Stomach (tissue), 9 donors: ENCODE data around the gene BMP5. TPM values are rescaled to one million over a fixed set of nuclear protein-coding genes. Genes with fewer than 3 reads are reported as not detected.

ENCODE experiments used
- DNase-seq, 2 donors: peaks; one replicate each; pipeline versions ENCODE4 v3.0.0 to v3.0.0-alpha.2; 2013 to 2019
- H3K27ac ChIP-seq, 5 donors: fragments of 200-600 bp in 4 of 5; sonication (generic) in 4 of 5; one replicate each; pipeline ENCODE4 v1.5.1; 2013 to 2019; ENCODE audit warnings: mild to moderate bottlenecking in 1 of 5, moderate library complexity in 1 of 5
- H3K27me3 ChIP-seq, 3 donors: fragments of 200-600 bp; sonication (generic); one replicate each; pipeline ENCODE4 v1.5.1; 2017 to 2019; ENCODE audit warnings: mixed run types in 1 of 3
- H3K36me3 ChIP-seq, 4 donors: fragments of 200-600 bp; sonication (generic); 1 replicate in 3 of 4; 2 replicates in 1 of 4; pipeline ENCODE4 v1.5.1; 2016 to 2019
- H3K4me1 ChIP-seq, 4 donors: fragments of 200-600 bp; sonication (generic); one replicate each; pipeline ENCODE4 v1.5.1; 2016 to 2019
- H3K4me3 ChIP-seq, 4 donors: fragments of 200-600 bp; sonication (generic) in 3 of 4; one replicate each; pipeline ENCODE4 v1.5.1; 2016 to 2019; ENCODE audit warnings: mild to moderate bottlenecking in 1 of 4
- H3K9me3 ChIP-seq, 4 donors: fragments of 200-600 bp; sonication (generic); one replicate each; pipeline ENCODE4 v1.5.1; 2016 to 2019
- EP300 ChIP-seq: sonication (generic); formaldehyde crosslinking; IDR thresholded peaks from one replicate; pipeline ENCODE4 v1.6.1; 2017; ENCODE audit warnings: antibody characterized with exemption
- POLR2A ChIP-seq, 4 donors: fragments of 450-650 bp; IDR thresholded peaks; one replicate each; pipeline ENCODE4 v1.6.1; 2016; ENCODE audit warnings: antibody characterized with exemption in 4 of 4, control low read depth in 2 of 4, mild to moderate bottlenecking in 1 of 4, moderate library complexity in 1 of 4
- POLR2AphosphoS5 ChIP-seq, 3 donors: sonication (generic); formaldehyde crosslinking; IDR thresholded peaks; one replicate each; pipeline ENCODE4 v1.6.1; 2016; ENCODE audit warnings: antibody characterized with exemption in 3 of 3
- WGBS, 5 donors: extraction: QIAGEN DNeasy Blood & Tissue Kit in 3 of 5; methylation state at CpG; one replicate each; pipeline versions ENCODE4 v1.1.5 to v1.1.7; 2013 to 2018; 5-methylcytosine and 5-hydroxymethylcytosine counted together
- intact Hi-C: fragments of 100-400 bp; cut with DNase I; formaldehyde crosslinking; loops from one replicate; pipeline ENCODE4 v1.15.1; 2023; ENCODE audit warnings: low total_unique reads
- polyA plus RNA-seq, 3 donors: library from polyadenylated mRNA; stranded (reverse); fragments of 200-250 nt; gene quantifications; one replicate each; pipeline ENCODE4 v1.2.3, GENCODE V29; 2013
- total RNA-seq, 5 donors: library from RNA; depleted of rRNA; stranded (reverse); fragments of >200 nt; gene quantifications; one replicate each; pipeline versions ENCODE4 v1.1.0 to v1.2.3, GENCODE V29; 2014 to 2016
- TF ChIP-seq, protein P1 (sequence below), 7 experiments: fragments of 450-650 bp in 4 of 7; fragments of 200-600 bp in 3 of 7; sonication (generic) in 3 of 7; IDR thresholded peaks; one replicate each; pipeline ENCODE4 v1.5.1; 2016 to 2019; ENCODE audit warnings: antibody characterized with exemption in 7 of 7, control low read depth in 2 of 7, mild to moderate bottlenecking in 1 of 7
- donor health status: healthy with polysubstance abuse.
- donor health status: Bipolar disorder and iron deficiency.
- donor health status: healthy.

The BMP5 gene
- total and polyA plus RNA-seq, 8 donors, result 0.25 to 18.1 (median 1.4) TPM; not detected in 1

- Histone ChIP-seq H3K36me3 (no peaks in the 10 kb centered on the region), H3K4me1 (peaks cover 0 to 12% (median 2%) of the 10 kb centered on the region in 4 donors), H3K27me3 (no peaks in the 10 kb centered on the region), H3K4me3 (no peak overlapping the region), H3K27ac (no peak overlapping the region), H3K9me3 (no peaks in the 10 kb centered on the region)
- no peak for DNase-seq
- intact Hi-C loops, result no loop called here
- WGBS, 5 donors, result 62 to 84% (median 76%) methylated on average over 1 of the region's 1 CpG
- TF ChIP-seq, protein P1, sequence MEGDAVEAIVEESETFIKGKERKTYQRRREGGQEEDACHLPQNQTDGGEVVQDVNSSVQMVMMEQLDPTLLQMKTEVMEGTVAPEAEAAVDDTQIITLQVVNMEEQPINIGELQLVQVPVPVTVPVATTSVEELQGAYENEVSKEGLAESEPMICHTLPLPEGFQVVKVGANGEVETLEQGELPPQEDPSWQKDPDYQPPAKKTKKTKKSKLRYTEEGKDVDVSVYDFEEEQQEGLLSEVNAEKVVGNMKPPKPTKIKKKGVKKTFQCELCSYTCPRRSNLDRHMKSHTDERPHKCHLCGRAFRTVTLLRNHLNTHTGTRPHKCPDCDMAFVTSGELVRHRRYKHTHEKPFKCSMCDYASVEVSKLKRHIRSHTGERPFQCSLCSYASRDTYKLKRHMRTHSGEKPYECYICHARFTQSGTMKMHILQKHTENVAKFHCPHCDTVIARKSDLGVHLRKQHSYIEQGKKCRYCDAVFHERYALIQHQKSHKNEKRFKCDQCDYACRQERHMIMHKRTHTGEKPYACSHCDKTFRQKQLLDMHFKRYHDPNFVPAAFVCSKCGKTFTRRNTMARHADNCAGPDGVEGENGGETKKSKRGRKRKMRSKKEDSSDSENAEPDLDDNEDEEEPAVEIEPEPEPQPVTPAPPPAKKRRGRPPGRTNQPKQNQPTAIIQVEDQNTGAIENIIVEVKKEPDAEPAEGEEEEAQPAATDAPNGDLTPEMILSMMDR (IDR thresholded peaks at IDR 0.05), result no peak
- TF ChIP-seq POLR2AphosphoS5 (IDR thresholded peaks at IDR 0.05) (no peak), EP300 (no peak), POLR2A (IDR thresholded peaks at IDR 0.05) (no peak)
These were observed 48.4 kb downstream of the BMP5 start for GRCh38 chr6:55826941-55827340.

DNA sequence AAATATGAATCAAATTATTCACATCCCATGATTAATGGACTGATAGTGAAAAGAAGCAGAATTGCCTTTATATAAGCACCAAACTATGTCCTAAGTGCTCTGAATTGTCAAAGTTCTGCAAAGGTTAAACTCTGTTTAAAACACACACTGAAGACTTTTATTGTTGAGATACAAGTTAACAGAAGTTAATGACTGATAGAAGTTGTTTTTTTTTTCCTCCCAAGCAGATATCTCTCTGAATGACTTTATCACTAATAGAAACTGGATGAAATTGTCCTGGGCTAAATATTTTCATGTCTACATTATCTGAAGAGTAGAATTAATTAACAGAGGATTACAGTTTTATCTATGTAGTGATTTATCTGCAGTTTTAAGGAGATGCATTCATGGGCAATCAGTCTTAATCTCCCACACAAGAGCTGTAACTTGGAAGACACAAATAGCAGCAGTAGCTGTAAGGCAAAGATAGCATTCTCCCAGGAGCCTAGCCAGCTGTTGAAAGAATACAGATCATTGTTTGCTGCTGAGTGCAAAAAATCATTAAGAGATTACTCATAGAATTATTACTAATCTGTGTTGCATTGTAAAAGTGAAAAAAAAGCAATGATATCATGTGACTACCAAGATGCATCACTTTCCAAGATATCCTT lies 49.9 kb downstream of the BMP5 start:
- H3K4me1 ChIP-seq, result peaks cover 0 to 12% (median 2%) of the 10 kb centered on the region in 4 donors
- no peak overlapping the region for H3K27ac ChIP-seq
- no peak overlapping the region for H3K4me3 ChIP-seq
- H3K27me3 ChIP-seq, result no peaks in the 10 kb centered on the region
- H3K9me3 ChIP-seq, result no peaks in the 10 kb centered on the region
- H3K36me3 ChIP-seq, result no peaks in the 10 kb centered on the region
- TF ChIP-seq EP300, result no peak
- no peak for TF ChIP-seq POLR2A (IDR thresholded peaks at IDR 0.05)
- TF ChIP-seq, protein P1 (IDR thresholded peaks at IDR 0.05), result no peak
- TF ChIP-seq POLR2AphosphoS5 (IDR thresholded peaks at IDR 0.05), result no peak
- intact Hi-C loops, result no loop called here
- DNase-seq, result peak in 1 of 2 donors; percentile 34

- Histone ChIP-seq H3K27ac (no peak overlapping the region), H3K27me3 (no peaks in the 10 kb centered on the region), H3K4me3 (no peak overlapping the region), H3K36me3 (no peaks in the 10 kb centered on the region), H3K4me1 (peaks cover 0 to 5% (median 2%) of the 10 kb centered on the region in 4 donors), H3K9me3 (no peaks in the 10 kb centered on the region)
- DNase-seq, result no peak
- TF ChIP-seq, protein P1 (IDR thresholded peaks at IDR 0.05), result no peak
- no peak for TF ChIP-seq EP300
- 69 to 77% (median 76%) methylated on average over 2 of the region's 2 CpGs for WGBS, 5 donors
- intact Hi-C loops, result no loop called here
These were observed 52.6 kb downstream of the BMP5 start for GRCh38 chr6:55822815-55823214.

DNA sequence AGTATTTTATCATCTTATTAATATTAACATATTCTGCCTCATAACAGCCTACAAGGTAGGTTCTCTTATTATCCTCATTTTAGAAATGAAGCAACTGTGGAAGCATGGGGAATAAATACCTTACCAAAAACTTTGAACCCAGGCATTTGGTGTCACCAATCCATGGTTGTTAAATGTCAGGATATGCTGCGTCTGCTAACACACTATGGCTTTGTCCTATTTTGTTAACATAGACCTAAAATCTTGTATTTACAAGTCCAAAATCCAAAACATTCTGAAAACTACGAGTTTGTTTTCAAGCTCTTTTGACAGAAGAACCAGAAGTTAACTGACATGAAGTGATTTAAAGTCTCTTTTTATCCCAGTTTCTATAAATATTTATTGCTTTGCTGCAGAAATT lies 53.4 kb downstream of the BMP5 start:
- H3K27me3 ChIP-seq, result no peaks in the 10 kb centered on the region
- 61 to 73% (median 65%) methylated on average over 2 of the region's 2 CpGs for WGBS, 5 donors
- TF ChIP-seq POLR2AphosphoS5 (IDR thresholded peaks at IDR 0.05) (no peak), EP300 (no peak), POLR2A (IDR thresholded peaks at IDR 0.05) (no peak)
- TF ChIP-seq, protein P1 (IDR thresholded peaks at IDR 0.05), result no peak

More for the DNA sequence above, 53.4 kb downstream of the BMP5 start:
- no peak overlapping the region for H3K4me3 ChIP-seq
- DNase-seq, result no peak
- H3K4me1 ChIP-seq, result peaks cover 0 to 4% (median 0%) of the 10 kb centered on the region in 4 donors
- H3K36me3 ChIP-seq, result no peaks in the 10 kb centered on the region
- H3K9me3 ChIP-seq, result no peaks in the 10 kb centered on the region
- intact Hi-C loops, result no loop called here
- H3K27ac ChIP-seq, result no peak overlapping the region
